Osteoblast (primary cell): ENCODE data around the gene NCR2. TPM values are rescaled to one million over a fixed set of nuclear protein-coding genes. Genes with fewer than 3 reads are reported as not detected.

Experiments
- DNase-seq: peaks from one replicate; pipeline ENCODE4 v3.0.0; 2011; ENCODE audit warnings: low spot score, mixed read lengths; ENCODE audit not compliant: insufficient read length; ENCODE audit errors: missing footprints
- H2AFZ ChIP-seq: 2 replicates; pipeline ENCODE4 v1.6.0; 2011; ENCODE audit warnings: mild to moderate bottlenecking, low read length
- H3K27ac ChIP-seq: 2 replicates; pipeline ENCODE4 v1.5.1; 2011; ENCODE audit warnings: mild to moderate bottlenecking, low read depth, low read length, moderate library complexity
- H3K27me3 ChIP-seq: 2 replicates; pipeline ENCODE4 v1.6.0; 2012; ENCODE audit warnings: mild to moderate bottlenecking, control low read depth, inconsistent platforms, low read length, moderate library complexity; ENCODE audit not compliant: insufficient read depth
- H3K36me3 ChIP-seq: 2 replicates; pipeline ENCODE4 v1.5.1; 2011; ENCODE audit warnings: mild to moderate bottlenecking, low read length, control low read depth, moderate library complexity; ENCODE audit not compliant: insufficient read depth
- H3K4me1 ChIP-seq: 2 replicates; pipeline ENCODE4 v1.5.1; 2011; ENCODE audit warnings: mild to moderate bottlenecking, low read length, control low read depth, moderate library complexity; ENCODE audit not compliant: insufficient read depth
- H3K4me2 ChIP-seq: 2 replicates; pipeline ENCODE4 v1.6.0; 2011; ENCODE audit warnings: mild to moderate bottlenecking, low read length; ENCODE audit not compliant: insufficient read depth
- H3K4me3 ChIP-seq: fragments of 200-600 bp; sonication (generic); 3 replicates; pipeline ENCODE4 v1.5.1; 2012; ENCODE audit warnings: mild to moderate bottlenecking, low read length, inconsistent platforms; ENCODE audit not compliant: insufficient read depth
- H3K79me2 ChIP-seq: 2 replicates; pipeline ENCODE4 v1.6.0; 2012; ENCODE audit warnings: mild to moderate bottlenecking, low read length, control low read depth, inconsistent platforms; ENCODE audit not compliant: insufficient read depth
- H3K9me3 ChIP-seq: 2 replicates; pipeline ENCODE4 v1.5.1; 2011; ENCODE audit warnings: low read depth, low read length, control low read depth
- H4K20me1 ChIP-seq: 2 replicates; pipeline ENCODE4 v1.6.0; 2012; ENCODE audit warnings: mild to moderate bottlenecking, low read length, control low read depth; ENCODE audit not compliant: insufficient read depth
- total RNA-seq: library from RNA; depleted of rRNA; stranded (reverse); fragments of >200 nt; gene quantifications from 2 replicates; pipeline ENCODE4 v1.2.3, GENCODE V29; 2012
- TF ChIP-seq, protein P1 (sequence below): IDR thresholded peaks from 2 replicates; pipeline ENCODE4 v1.5.1; 2011; ENCODE audit warnings: mild to moderate bottlenecking, low read depth, low read length, moderate library complexity; ENCODE audit errors: extremely low read depth

NCR2 gene
- total RNA-seq, 1 donor: not detected

DNA sequence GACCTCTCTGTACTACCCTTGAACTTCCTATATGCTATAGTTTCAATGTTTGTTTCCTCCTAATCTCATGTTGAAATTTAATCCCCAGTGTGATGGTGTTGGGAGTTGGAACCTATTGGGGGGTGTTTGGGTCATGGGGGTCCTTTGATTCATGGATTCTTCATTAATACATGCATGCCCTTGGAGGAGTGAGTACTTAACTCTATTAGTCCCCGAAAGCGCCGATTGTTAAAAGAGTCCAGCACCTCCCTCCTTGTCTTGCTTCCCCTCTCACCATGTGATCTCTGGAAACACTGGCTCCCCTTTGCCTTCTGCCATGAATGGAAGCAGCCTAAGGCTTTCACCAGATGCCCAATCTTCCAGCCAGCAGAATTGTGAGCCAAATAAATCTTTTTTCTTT is 31.7 kb downstream of the NCR2 start:
- TF ChIP-seq, protein P1, sequence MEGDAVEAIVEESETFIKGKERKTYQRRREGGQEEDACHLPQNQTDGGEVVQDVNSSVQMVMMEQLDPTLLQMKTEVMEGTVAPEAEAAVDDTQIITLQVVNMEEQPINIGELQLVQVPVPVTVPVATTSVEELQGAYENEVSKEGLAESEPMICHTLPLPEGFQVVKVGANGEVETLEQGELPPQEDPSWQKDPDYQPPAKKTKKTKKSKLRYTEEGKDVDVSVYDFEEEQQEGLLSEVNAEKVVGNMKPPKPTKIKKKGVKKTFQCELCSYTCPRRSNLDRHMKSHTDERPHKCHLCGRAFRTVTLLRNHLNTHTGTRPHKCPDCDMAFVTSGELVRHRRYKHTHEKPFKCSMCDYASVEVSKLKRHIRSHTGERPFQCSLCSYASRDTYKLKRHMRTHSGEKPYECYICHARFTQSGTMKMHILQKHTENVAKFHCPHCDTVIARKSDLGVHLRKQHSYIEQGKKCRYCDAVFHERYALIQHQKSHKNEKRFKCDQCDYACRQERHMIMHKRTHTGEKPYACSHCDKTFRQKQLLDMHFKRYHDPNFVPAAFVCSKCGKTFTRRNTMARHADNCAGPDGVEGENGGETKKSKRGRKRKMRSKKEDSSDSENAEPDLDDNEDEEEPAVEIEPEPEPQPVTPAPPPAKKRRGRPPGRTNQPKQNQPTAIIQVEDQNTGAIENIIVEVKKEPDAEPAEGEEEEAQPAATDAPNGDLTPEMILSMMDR: no peak
- Histone ChIP-seq H3K9me3 (no peaks in the 10 kb centered on the region), H3K4me3 (no peak overlapping the region), H3K4me1 (no peaks in the 10 kb centered on the region), H2AFZ (no peak overlapping the region), H3K4me2 (no peak overlapping the region), H3K27me3 (peaks cover 27% of the 10 kb centered on the region), H3K79me2 (no peaks in the 10 kb centered on the region), H4K20me1 (no peaks in the 10 kb centered on the region), H3K27ac (no peak overlapping the region), H3K36me3 (no peaks in the 10 kb centered on the region)
- no peak for DNase-seq

DNA sequence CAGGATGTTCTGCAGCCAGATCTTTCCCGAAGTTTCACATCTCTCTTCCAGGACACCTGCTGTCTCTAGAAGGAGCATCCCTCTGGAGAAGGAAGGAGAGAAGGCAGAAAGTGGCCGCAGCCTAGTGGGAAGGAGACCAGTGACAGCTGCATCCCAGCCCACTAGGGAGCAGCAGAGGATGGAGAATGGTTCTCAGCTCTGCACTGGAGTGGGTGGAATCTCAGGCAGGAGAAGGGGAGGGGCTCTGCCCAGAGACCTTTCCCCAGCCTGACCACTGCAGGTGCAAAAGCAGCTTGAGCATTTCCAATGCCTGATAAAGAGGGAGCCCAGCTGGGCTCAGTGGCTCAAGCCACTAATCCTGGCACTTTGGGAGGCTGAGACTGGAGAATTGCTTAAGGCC is 32.3 kb downstream of the NCR2 start:
- no peaks in the 10 kb centered on the region for H4K20me1 ChIP-seq
- peaks cover 33% of the 10 kb centered on the region for H3K27me3 ChIP-seq
- no peak overlapping the region for H3K27ac ChIP-seq
- peak; percentile 85 for DNase-seq
- no peaks in the 10 kb centered on the region for H3K36me3 ChIP-seq
- H3K4me3 ChIP-seq: no peak overlapping the region
- H3K9me3 ChIP-seq: no peaks in the 10 kb centered on the region
- no peaks in the 10 kb centered on the region for H3K4me1 ChIP-seq
- no peak overlapping the region for H2AFZ ChIP-seq
- no peak overlapping the region for H3K4me2 ChIP-seq
- TF ChIP-seq, protein P1: peak; percentile 74
- no peaks in the 10 kb centered on the region for H3K79me2 ChIP-seq

DNA sequence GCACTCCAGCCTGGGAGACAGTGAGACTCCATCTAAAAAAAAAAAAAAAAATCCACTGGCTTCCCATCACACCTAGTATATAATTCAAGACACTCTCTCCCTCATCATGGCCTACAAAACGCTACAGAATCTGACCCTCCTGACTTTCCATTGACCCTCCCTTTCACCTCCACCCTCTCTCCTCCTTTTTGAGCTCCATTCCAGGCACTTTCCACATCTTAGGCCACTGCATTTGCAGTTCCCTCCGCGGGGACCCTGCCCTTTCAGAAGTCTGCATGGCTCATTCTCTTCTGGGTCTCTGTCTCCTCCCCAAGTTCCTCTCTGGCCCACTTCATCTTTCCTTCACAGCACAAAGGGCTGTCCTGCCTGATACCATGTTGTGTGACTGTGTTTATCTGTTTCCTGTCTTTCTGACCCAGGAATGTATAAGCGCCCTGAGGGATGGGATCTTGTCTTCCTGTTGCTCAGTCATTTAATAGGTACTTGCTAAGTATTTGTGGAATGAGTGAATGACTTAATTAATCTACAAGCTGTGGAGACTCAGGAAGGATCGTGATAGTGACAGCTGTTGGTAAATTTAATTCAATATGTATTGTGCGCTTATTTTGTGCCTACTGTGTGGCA is 35.2 kb downstream of the NCR2 start:
- no peaks in the 10 kb centered on the region for H3K36me3 ChIP-seq
- H3K27me3 ChIP-seq: peaks cover 45% of the 10 kb centered on the region
- no peaks in the 10 kb centered on the region for H4K20me1 ChIP-seq
- no peaks in the 10 kb centered on the region for H3K79me2 ChIP-seq
- H3K27ac ChIP-seq: no peak overlapping the region
- no peak for DNase-seq
- TF ChIP-seq, protein P1: no peak
- H3K4me2 ChIP-seq: no peak overlapping the region
- H3K9me3 ChIP-seq: no peaks in the 10 kb centered on the region
- H2AFZ ChIP-seq: no peak overlapping the region
- no peaks in the 10 kb centered on the region for H3K4me1 ChIP-seq
- H3K4me3 ChIP-seq: no peak overlapping the region

DNA sequence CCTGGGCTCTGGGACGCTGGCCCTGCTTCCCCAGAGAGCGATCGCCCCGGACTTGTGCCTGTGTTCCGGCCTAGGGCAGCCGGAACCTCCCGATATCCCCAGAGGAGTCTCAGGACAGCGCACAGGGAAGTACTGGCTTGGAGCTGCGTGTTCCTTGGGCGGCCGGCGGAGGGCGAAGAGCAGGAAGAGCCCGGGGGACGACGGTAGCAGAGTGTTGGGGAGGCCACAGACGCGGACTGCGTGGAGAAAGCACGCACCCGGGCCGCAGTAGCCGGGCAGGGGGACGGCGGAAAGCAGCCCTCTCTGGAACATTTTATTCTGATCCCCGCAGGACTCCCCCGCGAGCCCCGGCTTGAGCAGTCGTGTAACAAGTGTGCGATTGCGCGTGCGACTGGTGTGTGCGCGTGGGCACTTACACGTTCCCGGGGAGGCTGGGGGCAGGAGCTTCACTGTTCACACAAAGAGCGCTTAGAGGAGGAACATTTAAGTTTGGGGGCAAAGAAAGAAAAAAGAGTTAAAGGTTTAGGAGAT is 36.1 kb downstream of the NCR2 start:
- Histone ChIP-seq H3K27ac (no peak overlapping the region), H4K20me1 (no peaks in the 10 kb centered on the region), H3K4me3 (peak overlapping the region; percentile 51), H3K9me3 (no peaks in the 10 kb centered on the region), H3K4me1 (no peaks in the 10 kb centered on the region), H3K27me3 (peaks cover 48% of the 10 kb centered on the region), H3K36me3 (no peaks in the 10 kb centered on the region), H2AFZ (peak overlapping the region; percentile 86), H3K79me2 (no peaks in the 10 kb centered on the region), H3K4me2 (peak overlapping the region; percentile 65)
- TF ChIP-seq, protein P1: peak; percentile 26
- DNase-seq: peak; percentile 95
